HG03571 (cell line): ENCODE data around the gene NKD1.

Experiments
- ATAC-seq: cut with Tn5 transposase; IDR thresholded peaks from one replicate; pipeline ENCODE4 v1.9.1; 2021; ENCODE audit not compliant: unreplicated experiment

The NKD1 gene

GRCh38 chr16:50640391-50640790 is 92.2 kb downstream of the NKD1 start:
- no peak for ATAC-seq

- ATAC-seq = no peak
These were observed 93.0 kb downstream of the NKD1 start for GRCh38 chr16:50640919-50641817.

GRCh38 chr16:50641818-50642187 is 93.6 kb downstream of the NKD1 start:
- no peak for ATAC-seq

GRCh38 chr16:50642349-50642748 is 94.2 kb downstream of the NKD1 start:
- no peak for ATAC-seq

GRCh38 chr16:50643192-50643591 is 95.0 kb downstream of the NKD1 start:
- no peak for ATAC-seq

GRCh38 chr16:50644245-50644644 is 96.0 kb downstream of the NKD1 start:
- no peak for ATAC-seq

- ATAC-seq = no peak
These were observed 96.5 kb downstream of the NKD1 start for GRCh38 chr16:50644729-50645128.

- no peak for ATAC-seq
These were observed 97.5 kb downstream of the NKD1 start for GRCh38 chr16:50645563-50646220.

GRCh38 chr16:50646345-50646744 is 98.1 kb downstream of the NKD1 start:
- no peak for ATAC-seq

- ATAC-seq = no peak
These were observed 103.7 kb downstream of the NKD1 start for GRCh38 chr16:50651835-50652438.

- no peak for ATAC-seq
These were observed 104.7 kb downstream of the NKD1 start for GRCh38 chr16:50652836-50653425.

- no peak for ATAC-seq
These were observed 105.7 kb downstream of the NKD1 start for GRCh38 chr16:50653633-50654519.

- ATAC-seq = no peak
These were observed 107.4 kb downstream of the NKD1 start for GRCh38 chr16:50655558-50656055.

- no peak for ATAC-seq
These were observed 109.0 kb downstream of the NKD1 start for GRCh38 chr16:50657241-50657640.

- no peak for ATAC-seq
These were observed 111.6 kb downstream of the NKD1 start for GRCh38 chr16:50659806-50660205.

- ATAC-seq = no peak
These were observed 114.2 kb downstream of the NKD1 start for GRCh38 chr16:50662306-50662940.

- no peak for ATAC-seq
These were observed 116.1 kb downstream of the NKD1 start for GRCh38 chr16:50664270-50664669.

GRCh38 chr16:50665128-50665878 is 117.1 kb downstream of the NKD1 start:
- ATAC-seq = no peak
